ENCODE results near the gene CCDC92. TPM values are rescaled to one million over a fixed set of nuclear protein-coding genes. Genes with fewer than 3 reads are reported as not detected.

The CCDC92 gene
- total and polyA plus RNA-seq, 2 donors (not counting 3 experiments of a cell fraction or from before 2014, with no cell fraction given): 41.2 to 41.6 TPM

GRCh38 chr12:123945287-123946151 is 27.1 kb downstream of the CCDC92 start:
- Histone ChIP-seq H3K27ac (ENCODE audit: insufficient read depth, low read depth, low read length) (no peak overlapping the region), H4K20me1 (replicated peaks; ENCODE audit: control insufficient read depth, extremely low read depth, insufficient read depth, low read length) (no peaks in the 10 kb centered on the region), H3K27me3 (ENCODE audit: control insufficient read depth in 2 of 2, insufficient read depth in 2 of 2, low read length in 2 of 2) (no peaks in the 10 kb centered on the region), H3K36me3 (ENCODE audit: control insufficient read depth in 2 of 2, extremely low read depth in 1 of 2, insufficient read depth in 2 of 2, low read length in 2 of 2) (peaks cover 2 to 3% of the 10 kb centered on the region in 2 experiments), H3K9me3 (replicated peaks; ENCODE audit: control insufficient read depth, insufficient read depth, low read length) (no peaks in the 10 kb centered on the region), H3K4me3 (replicated peaks in 1 of 3; ENCODE audit: insufficient read depth in 1 of 3, low read depth in 1 of 3, low read length in 3 of 3) (no peak overlapping the region), H3K4me1 (ENCODE audit: control insufficient read depth, extremely low read depth, insufficient read depth, low read length) (peaks cover 12% of the 10 kb centered on the region), H2AFZ (ENCODE audit: low read depth, low read length) (no peak overlapping the region), H3K9me1 (replicated peaks; ENCODE audit: control insufficient read depth, extremely low read depth, insufficient read depth, low read length) (no peaks in the 10 kb centered on the region), H3K4me2 (ENCODE audit: insufficient read depth, low read length) (no peak overlapping the region), H3K9ac (replicated peaks; ENCODE audit: extremely low read depth, insufficient read depth, low read length) (no peak overlapping the region), H3K79me2 (ENCODE audit: control insufficient read depth, insufficient read depth, low read length) (no peaks in the 10 kb centered on the region)
- DNase-seq (ENCODE audit: low read depth, low spot score) (no peak), FAIRE-seq (no peak)
- ChIA-PET POLR2A (no interaction called here), CTCF (no interaction called here)
- dilution Hi-C loops (cut with MboI; ENCODE audit: extremely low pct_ligation_motif_present, low sequenced_read_pairs): no loop called here
- TF ChIP-seq CTCF (IDR thresholded peaks at IDR 0.05; ENCODE audit: extremely low read depth in 1 of 2, insufficient read depth in 1 of 2, low read depth in 1 of 2, low read length in 2 of 2): no peak
- TF ChIP-seq FOS (IDR thresholded peaks at IDR 0.05; ENCODE audit: borderline replicate concordance, insufficient read depth, low read length): no peak
- no peak for TF ChIP-seq GATA2 (IDR thresholded peaks at IDR 0.05; ENCODE audit: insufficient read depth, insufficient read length, low read depth, low read length)
- no peak for TF ChIP-seq MYC (IDR thresholded peaks at IDR 0.05; ENCODE audit: low read depth, low read length)
- intact Hi-C loops (cut with micrococcal nuclease): no loop called here
- no TSS peak for BruUV-seq (replicated peaks)

- Histone ChIP-seq H3K4me3 (replicated peaks in 1 of 3; ENCODE audit: insufficient read depth in 1 of 3, low read depth in 1 of 3, low read length in 3 of 3) (no peak overlapping the region), H3K4me1 (ENCODE audit: control insufficient read depth, extremely low read depth, insufficient read depth, low read length) (peaks cover 12% of the 10 kb centered on the region), H3K27me3 (ENCODE audit: control insufficient read depth in 2 of 2, insufficient read depth in 2 of 2, low read length in 2 of 2) (no peaks in the 10 kb centered on the region), H3K9me1 (replicated peaks; ENCODE audit: control insufficient read depth, extremely low read depth, insufficient read depth, low read length) (no peaks in the 10 kb centered on the region), H3K4me2 (ENCODE audit: insufficient read depth, low read length) (no peak overlapping the region), H4K20me1 (replicated peaks; ENCODE audit: control insufficient read depth, extremely low read depth, insufficient read depth, low read length) (no peaks in the 10 kb centered on the region), H3K36me3 (ENCODE audit: control insufficient read depth in 2 of 2, extremely low read depth in 1 of 2, insufficient read depth in 2 of 2, low read length in 2 of 2) (peaks cover 2 to 5% of the 10 kb centered on the region in 2 experiments), H3K9me3 (replicated peaks; ENCODE audit: control insufficient read depth, insufficient read depth, low read length) (no peaks in the 10 kb centered on the region), H3K9ac (replicated peaks; ENCODE audit: extremely low read depth, insufficient read depth, low read length) (no peak overlapping the region), H2AFZ (ENCODE audit: low read depth, low read length) (no peak overlapping the region), H3K79me2 (ENCODE audit: control insufficient read depth, insufficient read depth, low read length) (no peaks in the 10 kb centered on the region), H3K27ac (ENCODE audit: insufficient read depth, low read depth, low read length) (no peak overlapping the region)
- intact Hi-C loops (cut with micrococcal nuclease): no loop called here
- POLR2A ChIA-PET: no interaction called here
- dilution Hi-C loops (cut with MboI; ENCODE audit: extremely low pct_ligation_motif_present, low sequenced_read_pairs): no loop called here
- DNase-seq (ENCODE audit: low read depth, low spot score): no peak
- no TSS peak for BruUV-seq (replicated peaks)
- FAIRE-seq: no peak
- CTCF ChIA-PET: no interaction called here
- no peak for TF ChIP-seq CTCF (IDR thresholded peaks at IDR 0.05; ENCODE audit: extremely low read depth in 1 of 2, insufficient read depth in 1 of 2, low read depth in 1 of 2, low read length in 2 of 2)
- TF ChIP-seq MYC (IDR thresholded peaks at IDR 0.05; ENCODE audit: low read depth, low read length): no peak
- no peak for TF ChIP-seq POLR2A (IDR thresholded peaks at IDR 0.05; ENCODE audit: low read depth, low read length)
- no peak for TF ChIP-seq FOS (IDR thresholded peaks at IDR 0.05; ENCODE audit: borderline replicate concordance, insufficient read depth, low read length)
- TF ChIP-seq, protein P1, sequence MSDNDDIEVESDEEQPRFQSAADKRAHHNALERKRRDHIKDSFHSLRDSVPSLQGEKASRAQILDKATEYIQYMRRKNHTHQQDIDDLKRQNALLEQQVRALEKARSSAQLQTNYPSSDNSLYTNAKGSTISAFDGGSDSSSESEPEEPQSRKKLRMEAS (IDR thresholded peaks at IDR 0.05; ENCODE audit: insufficient read depth, insufficient read length): no peak
- TF ChIP-seq POLR2AphosphoS5 (IDR thresholded peaks at IDR 0.05; ENCODE audit: insufficient read depth, low read depth, low read length): no peak
- TF ChIP-seq EZH2 (IDR thresholded peaks at IDR 0.05; ENCODE audit: borderline replicate concordance, low read depth, low read length, severe bottlenecking): no peak
- no peak for TF ChIP-seq JUN (IDR thresholded peaks at IDR 0.05; ENCODE audit: borderline replicate concordance, insufficient read depth, insufficient read length, low read depth)
These were observed 27.9 kb downstream of the CCDC92 start for GRCh38 chr12:123944696-123945095.
